ENCODE data around the gene HNRNPAB. TPM values are rescaled to one million over a fixed set of nuclear protein-coding genes. Genes with fewer than 3 reads are reported as not detected.
"Not testable (repeated sequence)": the region's sequence is repeated elsewhere in the genome, so short reads cannot be mapped to it uniquely, and the experiment has no call there.

The HNRNPAB gene
- total RNA-seq, 8 experiments from 2014 or later, result 64.2 to 234 (median 93.2) TPM

GRCh38 chr5:178218237-178218776 lies 14.0 kb downstream of the HNRNPAB start:
- no peak overlapping the region for H3K4me3 ChIP-seq
- no peaks in the 10 kb centered on the region for H3K4me1 ChIP-seq (replicated peaks in 1 of 2)
- 68 to 100% (median 84%) methylated on average over 1 to 5 of the region's 5 CpGs; no CpG with 5 or more reads in 2 of the 10 experiments for whole genome bisulfite sequencing, 10 experiments
- in situ Hi-C loops (cut with MboI; ENCODE audit: low pct_unique_long_range_greater_than_20kb in 2 of 9, low sequenced_read_pairs in 9 of 9, unreplicated experiment in 9 of 9), result no loop called here
- no peak overlapping the region for H3K27ac ChIP-seq
- ATAC-seq (replicated peaks in 6 of 8), result peak in 3 of 8 experiments; percentile 8 to 39 (median 24)

DNA sequence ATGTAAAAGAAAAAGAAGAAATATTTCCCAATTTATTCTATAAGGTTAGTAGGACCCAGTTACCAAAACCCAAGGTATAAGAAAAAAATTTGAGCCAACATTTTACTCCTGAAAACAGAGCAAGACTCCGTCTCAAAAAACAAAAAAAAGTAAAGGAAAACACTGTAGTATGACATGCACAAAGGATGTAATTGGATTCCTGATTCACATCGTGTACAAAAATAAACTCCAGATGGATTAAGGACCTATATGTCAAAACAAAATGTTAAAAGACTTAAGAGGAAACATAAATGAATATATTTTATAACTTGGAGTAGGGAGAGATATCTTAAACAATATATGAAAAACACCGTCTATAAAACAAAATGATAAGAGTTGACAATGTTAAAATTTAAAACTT lies 14.5 kb downstream of the HNRNPAB start:
- WGBS, 10 experiments, result 54 to 97% (median 93%) methylated on average over 3 of the region's 3 CpGs; no CpG with 5 or more reads in 1 of the 10 experiments
- in situ Hi-C loops (cut with MboI; ENCODE audit: low pct_unique_long_range_greater_than_20kb in 2 of 9, low sequenced_read_pairs in 9 of 9, unreplicated experiment in 9 of 9), result no loop called here

GRCh38 chr5:178221282-178221681 lies 16.9 kb downstream of the HNRNPAB start:
- Histone ChIP-seq H3K4me1 (replicated peaks in 1 of 2) (peaks cover 0 to 2% of the 10 kb centered on the region in 2 donors), H3K4me3 (no peak overlapping the region), H3K27ac (no peak overlapping the region)
- ATAC-seq (replicated peaks in 6 of 8), result peak in 1 of 8 experiments; percentile 2
- in situ Hi-C loops (cut with MboI; ENCODE audit: low pct_unique_long_range_greater_than_20kb in 2 of 9, low sequenced_read_pairs in 9 of 9, unreplicated experiment in 9 of 9), result no loop called here
- WGBS, 10 experiments, result 42 to 83% methylated on average over 2 to 3 of the region's 3 CpGs; no CpG with 5 or more reads in 8 of the 10 experiments

More for the DNA sequence above, 14.5 kb downstream of the HNRNPAB start:
- ATAC-seq (replicated peaks in 6 of 8), result no peak
- H3K4me3 ChIP-seq, result no peak overlapping the region
- H3K27ac ChIP-seq, result no peak overlapping the region
- no peaks in the 10 kb centered on the region for H3K4me1 ChIP-seq (replicated peaks in 1 of 2)

GRCh38 chr5:178221853-178222252 lies 17.5 kb downstream of the HNRNPAB start:
- 90 to 100% (median 100%) methylated on average over 1 to 3 of the region's 5 CpGs; no CpG with 5 or more reads in 5 of the 10 experiments for WGBS, 10 experiments
- no peak overlapping the region for H3K27ac ChIP-seq
- no peak overlapping the region for H3K4me3 ChIP-seq
- in situ Hi-C loops (cut with MboI; ENCODE audit: low pct_unique_long_range_greater_than_20kb in 2 of 9, low sequenced_read_pairs in 9 of 9, unreplicated experiment in 9 of 9), result no loop called here
- peak in 2 of 8 experiments; percentile 2 to 5 for ATAC-seq (replicated peaks in 6 of 8)
- H3K4me1 ChIP-seq (replicated peaks in 1 of 2), result peaks cover 0 to 2% of the 10 kb centered on the region in 2 donors

DNA sequence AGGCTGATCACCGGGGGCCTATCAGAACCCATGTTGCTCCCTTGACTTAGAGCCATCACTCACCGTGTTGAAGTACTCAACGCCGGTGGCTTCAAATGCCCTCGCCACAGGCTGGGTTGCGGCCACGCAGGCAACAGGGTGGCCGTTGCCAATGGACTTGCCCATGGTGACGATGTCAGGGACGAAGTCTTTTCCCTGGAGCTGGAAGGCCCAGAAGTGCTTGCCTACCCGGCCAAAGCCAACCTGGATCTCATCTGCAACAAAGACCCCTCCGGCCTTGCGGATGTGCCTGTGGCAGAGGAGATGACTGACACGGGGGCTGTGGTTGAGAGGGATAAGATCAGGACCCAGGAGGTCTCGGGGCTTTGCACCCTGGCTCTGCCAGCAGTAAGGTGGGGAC lies 18.0 kb downstream of the HNRNPAB start:
- Histone ChIP-seq H3K27ac (no peak overlapping the region), H3K4me1 (replicated peaks in 1 of 2) (peaks cover 0 to 2% of the 10 kb centered on the region in 2 donors), H3K4me3 (no peak overlapping the region)
- peak in 1 of 8 experiments; percentile 8 for ATAC-seq (replicated peaks in 6 of 8)
- WGBS, 10 experiments, result 60 to 100% (median 96%) methylated on average over 1 to 7 of the region's 15 CpGs; no CpG with 5 or more reads in 5 of the 10 experiments
- in situ Hi-C loops (cut with MboI; ENCODE audit: low pct_unique_long_range_greater_than_20kb in 2 of 9, low sequenced_read_pairs in 9 of 9, unreplicated experiment in 9 of 9), result no loop called here

GRCh38 chr5:178223196-178223773 lies 19.0 kb downstream of the HNRNPAB start:
- Histone ChIP-seq H3K27ac (no peak overlapping the region), H3K4me1 (replicated peaks in 1 of 2) (peaks cover 0 to 2% of the 10 kb centered on the region in 2 donors), H3K4me3 (peak overlapping the region in 1 of 5 donors; percentile 18)
- in situ Hi-C loops (cut with MboI; ENCODE audit: low pct_unique_long_range_greater_than_20kb in 2 of 9, low sequenced_read_pairs in 9 of 9, unreplicated experiment in 9 of 9), result no loop called here
- no peak for ATAC-seq (replicated peaks in 6 of 8)
- 75 to 100% (median 97%) methylated on average over 1 to 4 of the region's 5 CpGs; no CpG with 5 or more reads in 3 of the 10 experiments for WGBS, 10 experiments

DNA sequence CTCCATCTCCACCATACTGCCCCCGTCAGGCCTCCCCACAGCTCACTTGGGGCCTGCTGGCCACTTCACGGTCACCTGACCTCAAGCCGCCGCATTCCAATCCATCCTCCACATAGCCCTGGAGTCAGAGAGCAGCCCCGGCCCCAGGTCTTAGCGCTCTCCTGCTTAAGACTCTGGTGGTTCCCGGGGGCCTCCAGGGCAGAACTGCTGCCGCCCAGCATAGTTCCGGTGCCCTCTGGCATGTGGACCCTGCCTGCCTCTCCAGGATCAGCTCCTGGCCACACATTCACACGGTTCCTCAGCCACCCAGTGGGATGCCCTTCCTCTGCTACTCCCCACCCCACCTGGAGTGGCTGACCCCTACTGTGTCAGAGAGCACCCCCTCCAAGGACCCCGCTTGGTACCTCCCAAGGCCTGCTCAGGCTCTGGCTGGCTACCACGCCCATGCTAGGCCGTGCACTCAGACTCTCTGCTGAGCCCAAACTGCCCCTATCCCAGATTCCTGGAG lies 19.5 kb downstream of the HNRNPAB start:
- WGBS, 10 experiments, result 63 to 80% methylated on average over 1 to 5 of the region's 13 CpGs; no CpG with 5 or more reads in 8 of the 10 experiments
- H3K27ac ChIP-seq, result no peak overlapping the region
- peaks cover 0 to 2% of the 10 kb centered on the region in 2 donors for H3K4me1 ChIP-seq (replicated peaks in 1 of 2)
- in situ Hi-C loops (cut with MboI; ENCODE audit: low pct_unique_long_range_greater_than_20kb in 2 of 9, low sequenced_read_pairs in 9 of 9, unreplicated experiment in 9 of 9), result no loop called here
- H3K4me3 ChIP-seq, result peak overlapping the region in 1 of 5 donors; percentile 18
- peak in 7 of 8 experiments; percentile 6 to 93 (median 32) for ATAC-seq (replicated peaks in 6 of 8)

GRCh38 chr5:178224403-178224802 lies 20.1 kb downstream of the HNRNPAB start:
- peaks cover 0 to 2% of the 10 kb centered on the region in 2 donors for H3K4me1 ChIP-seq (replicated peaks in 1 of 2)
- ATAC-seq (replicated peaks in 6 of 8), result peak in 2 of 8 experiments; percentile 21
- 100% methylated on average over 1 of the region's 17 CpGs; no CpG with 5 or more reads in 9 of the 10 experiments for WGBS, 10 experiments
- in situ Hi-C loops (cut with MboI; ENCODE audit: low pct_unique_long_range_greater_than_20kb in 2 of 9, low sequenced_read_pairs in 9 of 9, unreplicated experiment in 9 of 9), result no loop called here
- no peak overlapping the region for H3K27ac ChIP-seq
- no peak overlapping the region for H3K4me3 ChIP-seq

DNA sequence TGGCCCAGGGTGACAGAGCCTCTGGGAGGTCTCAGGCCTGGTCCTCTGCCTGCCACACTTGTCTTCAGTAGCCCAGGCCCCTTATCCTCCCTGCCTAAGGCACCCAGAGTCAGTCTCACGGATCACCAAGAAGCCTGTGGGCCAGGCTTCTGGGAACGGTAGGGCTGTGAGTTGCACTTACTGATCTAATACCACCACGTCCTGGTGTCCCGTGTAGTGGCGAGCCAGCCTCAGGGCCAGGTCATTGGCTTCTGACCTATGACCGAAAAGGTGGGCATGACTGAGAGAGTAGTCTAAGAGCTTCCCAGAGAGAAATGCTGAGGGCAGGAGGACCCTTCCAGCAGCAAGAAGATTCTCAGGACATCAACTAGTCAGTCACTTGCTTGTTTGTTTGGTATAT lies 20.8 kb downstream of the HNRNPAB start:
- ATAC-seq (replicated peaks in 6 of 8), result no peak
- in situ Hi-C loops (cut with MboI; ENCODE audit: low pct_unique_long_range_greater_than_20kb in 2 of 9, low sequenced_read_pairs in 9 of 9, unreplicated experiment in 9 of 9), result no loop called here
- Histone ChIP-seq H3K4me3 (no peak overlapping the region), H3K27ac (no peak overlapping the region), H3K4me1 (replicated peaks in 1 of 2) (peaks cover 0 to 2% of the 10 kb centered on the region in 2 donors)
- WGBS, 10 experiments, result 93 to 100% (median 100%) methylated on average over 1 to 6 of the region's 6 CpGs; no CpG with 5 or more reads in 5 of the 10 experiments

DNA sequence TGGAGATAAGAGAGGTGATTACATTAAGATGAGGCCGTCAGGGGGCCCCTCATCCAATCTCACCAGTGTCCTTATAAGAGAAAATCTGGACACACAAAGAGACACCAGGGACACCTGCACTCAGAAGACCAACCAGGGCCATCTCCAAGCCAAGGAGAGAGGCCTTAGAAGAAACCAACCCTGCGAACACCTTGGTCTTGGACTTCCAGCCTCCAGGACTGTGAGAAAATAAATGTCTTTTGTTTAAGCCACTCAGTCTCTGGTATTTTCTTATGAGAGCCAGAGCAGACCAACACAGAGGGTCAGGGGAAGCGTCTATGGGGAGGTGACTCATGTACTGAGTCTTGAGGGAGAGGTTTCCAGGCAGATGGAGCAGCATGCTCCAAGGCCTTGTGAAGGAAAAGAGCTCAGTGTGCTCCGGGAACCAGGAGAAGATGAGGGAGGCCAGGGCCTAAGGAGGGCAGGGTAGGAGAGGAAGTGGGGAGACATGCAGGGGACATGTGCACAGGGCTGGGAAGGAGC lies 22.9 kb downstream of the HNRNPAB start:
- Histone ChIP-seq H3K4me3 (no peak overlapping the region), H3K27ac (no peak overlapping the region), H3K4me1 (replicated peaks in 1 of 2) (peaks cover 13 to 16% of the 10 kb centered on the region in 2 donors)
- ATAC-seq (replicated peaks in 6 of 8), result no peak
- in situ Hi-C loops (cut with MboI; ENCODE audit: low pct_unique_long_range_greater_than_20kb in 2 of 9, low sequenced_read_pairs in 9 of 9, unreplicated experiment in 9 of 9), result no loop called here
- WGBS, 10 experiments, result 80 to 100% (median 87%) methylated on average over 1 to 3 of the region's 4 CpGs; no CpG with 5 or more reads in 3 of the 10 experiments

GRCh38 chr5:178227929-178228328 lies 23.6 kb downstream of the HNRNPAB start:
- Histone ChIP-seq H3K4me3 (no peak overlapping the region), H3K27ac (no peak overlapping the region), H3K4me1 (replicated peaks in 1 of 2) (peaks cover 16 to 18% of the 10 kb centered on the region in 2 donors)
- WGBS, 10 experiments, result 0 to 100% (median 83%) methylated on average over 1 to 3 of the region's 3 CpGs; no CpG with 5 or more reads in 1 of the 10 experiments
- in situ Hi-C loops (cut with MboI; ENCODE audit: low pct_unique_long_range_greater_than_20kb in 2 of 9, low sequenced_read_pairs in 9 of 9, unreplicated experiment in 9 of 9), result no loop called here
- no peak for ATAC-seq (replicated peaks in 6 of 8)

DNA sequence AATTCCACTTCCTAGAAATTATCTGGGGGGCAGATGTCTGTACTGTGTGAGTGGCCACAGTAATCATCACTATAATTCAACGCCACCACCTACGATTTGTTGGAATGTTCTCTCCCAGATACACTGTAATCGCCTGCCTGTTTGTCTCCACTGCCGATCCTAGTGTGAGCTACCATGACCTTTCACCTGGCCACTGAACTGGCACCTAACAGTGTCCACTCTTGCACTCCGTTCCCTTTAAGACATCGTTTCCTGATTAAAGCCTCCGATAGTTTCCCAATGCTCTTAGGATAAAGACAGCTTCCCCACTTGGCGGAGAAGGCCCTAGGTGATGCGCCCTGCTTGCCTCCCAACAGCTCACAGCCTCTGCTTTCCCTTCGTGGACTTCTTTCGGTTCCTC lies 24.3 kb downstream of the HNRNPAB start:
- Histone ChIP-seq H3K4me1 (replicated peaks in 1 of 2) (peaks cover 21 to 24% of the 10 kb centered on the region in 2 donors), H3K4me3 (no peak overlapping the region), H3K27ac (no peak overlapping the region)
- in situ Hi-C loops (cut with MboI; ENCODE audit: low pct_unique_long_range_greater_than_20kb in 2 of 9, low sequenced_read_pairs in 9 of 9, unreplicated experiment in 9 of 9), result no loop called here
- WGBS, 10 experiments, result 90 to 100% (median 100%) methylated on average over 2 to 9 of the region's 11 CpGs; no CpG with 5 or more reads in 2 of the 10 experiments
- ATAC-seq (replicated peaks in 6 of 8), result no peak

DNA sequence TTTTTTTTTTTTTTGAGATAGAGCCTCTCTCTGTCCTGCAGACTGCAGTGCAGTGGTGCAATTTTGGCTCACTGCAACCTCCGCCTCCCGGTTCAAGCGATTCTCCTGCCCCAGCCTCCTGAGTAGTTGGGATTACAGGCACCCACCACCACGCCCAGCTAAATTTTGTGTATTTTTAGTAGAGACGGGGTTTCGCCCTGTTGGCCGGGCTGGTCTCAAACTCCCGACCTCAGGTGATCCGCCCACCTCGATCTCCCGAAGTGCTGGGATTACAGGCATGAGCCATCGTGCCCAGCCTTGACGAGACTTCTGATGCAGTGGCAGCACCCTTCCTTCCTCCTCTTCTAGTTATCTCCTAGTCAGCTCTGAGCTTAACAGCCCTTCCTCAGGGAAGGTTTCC lies 24.8 kb downstream of the HNRNPAB start:
- H3K27ac ChIP-seq; in situ Hi-C loops (cut with MboI; ENCODE audit: low pct_unique_long_range_greater_than_20kb in 2 of 9, low sequenced_read_pairs in 9 of 9, unreplicated experiment in 9 of 9); ATAC-seq (replicated peaks in 6 of 8); H3K4me3 ChIP-seq: not testable (repeated sequence)
- peaks cover 21 to 24% of the 10 kb centered on the region in 2 donors for H3K4me1 ChIP-seq (replicated peaks in 1 of 2)
- 73 to 100% (median 98%) methylated on average over 2 to 13 of the region's 13 CpGs; no CpG with 5 or more reads in 5 of the 10 experiments for WGBS, 10 experiments

All from motor neuron (in vitro differentiated cells).